ENCODE data around the gene TOP2B. TPM values are rescaled to one million over a fixed set of nuclear protein-coding genes. Genes with fewer than 3 reads are reported as not detected.

The TOP2B gene
- polyA plus RNA-seq, 1 donor (not counting 4 experiments of a cell fraction or from before 2014, with no cell fraction given): 71.8 TPM

GRCh38 chr3:25564075-25564474 lies 100.6 kb downstream of the TOP2B start:
- TF ChIP-seq CTCF (optimal IDR thresholded peaks at IDR 0.05 in 1 of 3, IDR thresholded peaks at IDR 0.05 in 1 of 3, conservative IDR thresholded peaks at IDR 0.05 in 1 of 3; ENCODE audit: extremely low read depth in 1 of 3, insufficient read depth in 2 of 3, low read length in 3 of 3): no peak
- no peak for TF ChIP-seq EZH2 (IDR thresholded peaks at IDR 0.05; ENCODE audit: low read length)
- Histone ChIP-seq H3K27ac (ENCODE audit: control insufficient read depth, insufficient read depth, low read length) (no peak overlapping the region), H3K4me2 (ENCODE audit: control insufficient read depth, extremely low read depth, insufficient read depth, low read depth, low read length) (no peak overlapping the region), H3K9ac (ENCODE audit: control insufficient read depth, extremely low read depth, insufficient read depth, low read length) (no peak overlapping the region), H4K20me1 (ENCODE audit: control insufficient read depth, extremely low read depth, insufficient read depth, low read length) (no peaks in the 10 kb centered on the region), H3K36me3 (ENCODE audit: control insufficient read depth in 2 of 2, extremely low read depth in 1 of 2, insufficient read depth in 2 of 2, low read length in 2 of 2) (no peaks in the 10 kb centered on the region), H3K4me3 (ENCODE audit: control insufficient read depth in 2 of 3, extremely low read depth in 1 of 3, insufficient read depth in 2 of 3, low read depth in 1 of 3, low read length in 3 of 3) (no peak overlapping the region), H3K9me3 (ENCODE audit: control insufficient read depth, low read depth, low read length) (no peaks in the 10 kb centered on the region), H3K9me1 (ENCODE audit: control insufficient read depth, extremely low read depth, insufficient read depth, low read length) (no peaks in the 10 kb centered on the region), H2AFZ (ENCODE audit: control insufficient read depth, low read length) (no peak overlapping the region), H3K79me2 (ENCODE audit: control insufficient read depth, insufficient read depth, low read length) (no peaks in the 10 kb centered on the region), H3K4me1 (ENCODE audit: control insufficient read depth, extremely low read depth, insufficient read depth, low read length) (no peaks in the 10 kb centered on the region), H3K27me3 (ENCODE audit: control insufficient read depth, extremely low read depth, insufficient read depth, low read length) (no peaks in the 10 kb centered on the region)
- no peak for DNase-seq (ENCODE audit: low read depth, low spot score)
- dilution Hi-C loops (cut with MboI; ENCODE audit: extremely low pct_ligation_motif_present, low sequenced_read_pairs): no loop called here
- no peak for FAIRE-seq

GRCh38 chr3:25563601-25564000 lies 101.1 kb downstream of the TOP2B start:
- no peaks in the 10 kb centered on the region for H3K79me2 ChIP-seq (ENCODE audit: control insufficient read depth, insufficient read depth, low read length)

GRCh38 chr3:25558796-25559195 lies 105.9 kb downstream of the TOP2B start:
- H3K4me3 ChIP-seq (ENCODE audit: control insufficient read depth in 2 of 3, extremely low read depth in 1 of 3, insufficient read depth in 2 of 3, low read depth in 1 of 3, low read length in 3 of 3): no peak overlapping the region
- no peak overlapping the region for H3K27ac ChIP-seq (ENCODE audit: control insufficient read depth, insufficient read depth, low read length)
- DNase-seq (ENCODE audit: low read depth, low spot score) (no peak), FAIRE-seq (no peak)
- H3K36me3 ChIP-seq (ENCODE audit: control insufficient read depth in 2 of 2, extremely low read depth in 1 of 2, insufficient read depth in 2 of 2, low read length in 2 of 2): no peaks in the 10 kb centered on the region
- no peaks in the 10 kb centered on the region for H3K79me2 ChIP-seq (ENCODE audit: control insufficient read depth, insufficient read depth, low read length)
- no peak overlapping the region for H3K4me2 ChIP-seq (ENCODE audit: control insufficient read depth, extremely low read depth, insufficient read depth, low read depth, low read length)
- H3K27me3 ChIP-seq (ENCODE audit: control insufficient read depth, extremely low read depth, insufficient read depth, low read length): no peaks in the 10 kb centered on the region
- no peak for TF ChIP-seq EZH2 (IDR thresholded peaks at IDR 0.05; ENCODE audit: low read length)
- TF ChIP-seq CTCF (optimal IDR thresholded peaks at IDR 0.05 in 1 of 3, IDR thresholded peaks at IDR 0.05 in 1 of 3, conservative IDR thresholded peaks at IDR 0.05 in 1 of 3; ENCODE audit: extremely low read depth in 1 of 3, insufficient read depth in 2 of 3, low read length in 3 of 3): no peak
- dilution Hi-C loops (cut with MboI; ENCODE audit: extremely low pct_ligation_motif_present, low sequenced_read_pairs): no loop called here
- no peak overlapping the region for H3K9ac ChIP-seq (ENCODE audit: control insufficient read depth, extremely low read depth, insufficient read depth, low read length)
- no peak overlapping the region for H2AFZ ChIP-seq (ENCODE audit: control insufficient read depth, low read length)
- H4K20me1 ChIP-seq (ENCODE audit: control insufficient read depth, extremely low read depth, insufficient read depth, low read length): no peaks in the 10 kb centered on the region
- no peaks in the 10 kb centered on the region for H3K4me1 ChIP-seq (ENCODE audit: control insufficient read depth, extremely low read depth, insufficient read depth, low read length)
- no peaks in the 10 kb centered on the region for H3K9me3 ChIP-seq (ENCODE audit: control insufficient read depth, low read depth, low read length)
- H3K9me1 ChIP-seq (ENCODE audit: control insufficient read depth, extremely low read depth, insufficient read depth, low read length): no peaks in the 10 kb centered on the region

More at GRCh38 chr3:25563601-25564000, 101.1 kb downstream of the TOP2B start:
- FAIRE-seq (no peak), DNase-seq (ENCODE audit: low read depth, low spot score) (no peak)
- no peak overlapping the region for H3K27ac ChIP-seq (ENCODE audit: control insufficient read depth, insufficient read depth, low read length)
- dilution Hi-C loops (cut with MboI; ENCODE audit: extremely low pct_ligation_motif_present, low sequenced_read_pairs): no loop called here
- no peaks in the 10 kb centered on the region for H3K36me3 ChIP-seq (ENCODE audit: control insufficient read depth in 2 of 2, extremely low read depth in 1 of 2, insufficient read depth in 2 of 2, low read length in 2 of 2)
- H3K9me1 ChIP-seq (ENCODE audit: control insufficient read depth, extremely low read depth, insufficient read depth, low read length): no peaks in the 10 kb centered on the region
- H3K4me2 ChIP-seq (ENCODE audit: control insufficient read depth, extremely low read depth, insufficient read depth, low read depth, low read length): no peak overlapping the region
- H2AFZ ChIP-seq (ENCODE audit: control insufficient read depth, low read length): no peak overlapping the region
- H3K9ac ChIP-seq (ENCODE audit: control insufficient read depth, extremely low read depth, insufficient read depth, low read length): no peak overlapping the region
- no peak overlapping the region for H3K4me3 ChIP-seq (ENCODE audit: control insufficient read depth in 2 of 3, extremely low read depth in 1 of 3, insufficient read depth in 2 of 3, low read depth in 1 of 3, low read length in 3 of 3)
- H3K9me3 ChIP-seq (ENCODE audit: control insufficient read depth, low read depth, low read length): no peaks in the 10 kb centered on the region
- H4K20me1 ChIP-seq (ENCODE audit: control insufficient read depth, extremely low read depth, insufficient read depth, low read length): no peaks in the 10 kb centered on the region
- TF ChIP-seq EZH2 (IDR thresholded peaks at IDR 0.05; ENCODE audit: low read length): no peak
- H3K4me1 ChIP-seq (ENCODE audit: control insufficient read depth, extremely low read depth, insufficient read depth, low read length): no peaks in the 10 kb centered on the region
- H3K27me3 ChIP-seq (ENCODE audit: control insufficient read depth, extremely low read depth, insufficient read depth, low read length): no peaks in the 10 kb centered on the region
